Epithelial cell of proximal tubule (primary cell): ENCODE measurements around the gene SGF29. TPM values are rescaled to one million over a fixed set of nuclear protein-coding genes. Genes with fewer than 3 reads are reported as not detected.

ENCODE experiments used
- DNase-seq: peaks from one replicate; pipeline ENCODE4 v3.0.0-alpha.2; 2011; ENCODE audit warnings: low read depth
- H3K4me3 ChIP-seq: 2 replicates; pipeline ENCODE4 v1.5.1; 2011; ENCODE audit warnings: low read depth, mild to moderate bottlenecking, low read length
- total RNA-seq: library from RNA; depleted of rRNA; stranded (reverse); fragments of >200 nt; gene quantifications from 2 replicates; pipeline ENCODE4 v1.2.3, GENCODE V29; 2015
- TF ChIP-seq, protein P1 (sequence below): conservative IDR thresholded peaks from 2 replicates; pipeline ENCODE4 v1.5.1; 2012; ENCODE audit warnings: low read depth, mild to moderate bottlenecking, low read length

Gene SGF29
- 17.4 and 18.7 TPM in 2 replicates for total RNA-seq

DNA sequence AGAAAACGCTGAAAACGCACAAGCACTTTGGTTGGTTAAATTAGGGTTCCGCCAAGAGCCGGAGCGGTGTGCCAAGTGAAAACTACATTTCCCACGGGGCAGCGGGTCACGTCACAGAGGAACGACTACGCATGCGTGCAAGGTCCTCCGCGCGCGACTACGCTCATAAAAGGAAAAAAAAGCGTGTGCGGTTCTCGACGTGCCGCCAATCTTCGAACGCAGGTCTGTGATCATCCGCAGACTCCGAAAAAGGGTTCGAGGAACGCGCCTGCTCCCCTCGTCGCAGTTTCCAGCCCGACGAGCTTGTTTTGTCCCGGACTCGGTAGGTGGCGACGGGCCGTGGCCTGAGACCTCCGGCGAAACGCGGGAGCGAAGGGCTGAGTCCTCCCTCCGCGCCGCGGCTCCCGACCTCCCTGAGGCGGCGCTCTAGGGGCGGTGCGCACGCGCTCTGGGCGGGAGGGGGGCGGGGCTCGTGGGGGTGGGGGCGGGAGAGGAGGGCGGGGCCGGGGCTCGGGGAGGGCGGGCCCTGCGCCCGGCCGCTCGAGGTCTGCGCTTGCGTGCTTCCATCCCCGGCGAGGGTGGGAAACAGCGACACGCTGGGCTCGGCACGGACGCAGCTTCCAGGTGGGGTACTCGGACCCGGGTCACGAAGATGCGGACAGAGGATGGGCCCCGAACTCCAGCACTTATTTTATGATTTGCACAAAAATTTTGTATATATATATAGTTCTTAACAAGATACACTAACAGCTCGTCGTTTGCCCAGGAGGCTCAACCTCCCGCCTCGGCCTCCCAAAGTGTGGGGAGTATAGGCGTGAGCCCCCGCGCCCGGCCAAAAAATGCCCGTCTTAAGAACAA lies at the start of gene SGF29:
SGF29 (plus strand) TSS at position 145 of the 858 bp plus-strand sequence. CDS start 27,150 bp downstream, outside the sequence.
- peak; percentile 50 for DNase-seq
- TF ChIP-seq, protein P1, sequence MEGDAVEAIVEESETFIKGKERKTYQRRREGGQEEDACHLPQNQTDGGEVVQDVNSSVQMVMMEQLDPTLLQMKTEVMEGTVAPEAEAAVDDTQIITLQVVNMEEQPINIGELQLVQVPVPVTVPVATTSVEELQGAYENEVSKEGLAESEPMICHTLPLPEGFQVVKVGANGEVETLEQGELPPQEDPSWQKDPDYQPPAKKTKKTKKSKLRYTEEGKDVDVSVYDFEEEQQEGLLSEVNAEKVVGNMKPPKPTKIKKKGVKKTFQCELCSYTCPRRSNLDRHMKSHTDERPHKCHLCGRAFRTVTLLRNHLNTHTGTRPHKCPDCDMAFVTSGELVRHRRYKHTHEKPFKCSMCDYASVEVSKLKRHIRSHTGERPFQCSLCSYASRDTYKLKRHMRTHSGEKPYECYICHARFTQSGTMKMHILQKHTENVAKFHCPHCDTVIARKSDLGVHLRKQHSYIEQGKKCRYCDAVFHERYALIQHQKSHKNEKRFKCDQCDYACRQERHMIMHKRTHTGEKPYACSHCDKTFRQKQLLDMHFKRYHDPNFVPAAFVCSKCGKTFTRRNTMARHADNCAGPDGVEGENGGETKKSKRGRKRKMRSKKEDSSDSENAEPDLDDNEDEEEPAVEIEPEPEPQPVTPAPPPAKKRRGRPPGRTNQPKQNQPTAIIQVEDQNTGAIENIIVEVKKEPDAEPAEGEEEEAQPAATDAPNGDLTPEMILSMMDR, result no peak
- peak within 1 kb of the TSS; percentile 85 for H3K4me3 ChIP-seq

DNA sequence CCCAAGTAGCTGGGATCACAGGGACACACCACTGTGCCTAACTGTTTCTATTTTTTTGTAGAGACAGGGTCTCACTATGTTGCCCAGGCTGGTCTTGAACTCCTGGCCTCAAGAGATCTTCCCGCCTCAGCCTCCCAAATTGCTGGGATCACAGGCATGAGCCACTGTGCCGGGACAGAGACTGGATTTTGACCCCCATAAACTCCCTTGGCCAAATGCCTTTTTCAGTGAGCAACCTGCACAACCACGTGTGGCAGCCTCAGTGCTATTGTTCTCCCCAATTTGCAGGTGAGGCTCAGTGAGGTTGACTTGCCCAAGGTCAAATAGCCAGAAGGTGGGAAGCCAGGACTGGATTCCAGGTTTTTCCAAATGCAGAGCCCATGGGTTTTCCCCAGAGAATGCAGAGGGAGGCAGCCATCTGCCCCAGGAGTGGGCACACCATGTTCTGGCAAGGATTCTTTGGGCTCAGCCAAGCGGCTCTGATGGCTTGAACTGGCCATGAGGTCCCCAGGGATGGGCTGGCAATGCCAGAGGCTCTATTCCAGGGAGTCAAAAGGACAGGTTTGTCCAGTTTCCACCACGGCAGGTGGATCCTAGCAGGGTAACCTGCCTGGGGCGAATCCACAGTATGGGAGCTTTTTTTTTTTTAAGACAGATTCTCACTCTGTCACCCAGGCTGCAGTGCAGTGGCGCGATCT lies 48.9 kb upstream of the SGF29 start:
- no peak for DNase-seq
- TF ChIP-seq, protein P1, result no peak
- no peak overlapping the region for H3K4me3 ChIP-seq

DNA sequence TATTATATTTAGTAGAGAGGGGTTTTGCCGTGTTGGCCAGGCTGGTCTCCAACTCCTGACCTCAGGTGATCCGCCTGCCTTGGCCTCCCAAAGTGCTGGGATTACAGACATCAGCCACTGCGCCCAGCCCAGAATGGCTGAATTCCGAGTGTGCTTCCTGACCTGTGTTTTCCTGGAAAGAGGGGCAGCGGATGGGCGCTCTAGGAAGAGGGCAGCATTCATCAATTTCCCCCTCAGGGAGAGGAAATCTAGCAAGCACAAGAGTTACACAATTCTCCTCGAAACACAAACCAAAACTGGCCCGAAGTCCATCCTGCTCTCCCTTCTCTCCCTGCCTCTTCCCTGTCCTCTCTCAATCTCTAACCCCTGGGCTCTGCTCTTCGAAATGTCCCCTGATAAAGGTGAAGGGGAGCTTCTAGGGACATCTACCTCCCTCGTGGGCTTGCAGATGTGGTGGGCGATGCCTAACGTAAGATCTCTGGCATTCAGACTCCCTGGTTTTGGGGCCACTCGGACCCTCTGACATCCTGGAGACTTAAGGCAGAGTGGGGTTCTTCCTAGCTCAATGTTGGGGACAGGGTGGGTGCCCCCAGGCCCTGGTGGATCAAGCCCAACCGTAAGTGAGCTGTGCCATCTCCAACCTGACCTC lies 48.1 kb upstream of the SGF29 start:
- TF ChIP-seq, protein P1, result no peak
- DNase-seq, result no peak
- no peak overlapping the region for H3K4me3 ChIP-seq

DNA sequence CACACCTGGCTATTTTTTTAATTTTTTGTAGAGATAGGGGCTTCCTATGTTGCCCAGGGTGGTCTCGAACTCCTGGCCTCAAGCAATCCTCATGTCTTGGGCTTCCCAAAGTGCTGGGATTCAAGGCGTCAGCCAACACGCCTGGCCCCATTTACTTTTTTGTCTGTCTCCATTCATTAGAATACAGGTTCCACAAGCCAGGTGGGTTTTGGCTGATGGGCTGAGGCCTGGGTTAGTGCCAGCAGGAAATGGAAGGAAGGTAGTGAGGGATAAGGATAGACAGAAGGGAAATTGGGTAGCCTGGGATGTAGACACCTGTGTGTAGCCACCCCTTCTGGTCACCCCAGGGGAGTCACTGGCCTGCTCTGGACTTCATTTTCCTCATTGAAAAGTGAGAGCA lies 42.7 kb upstream of the SGF29 start:
- TF ChIP-seq, protein P1, result no peak

DNA sequence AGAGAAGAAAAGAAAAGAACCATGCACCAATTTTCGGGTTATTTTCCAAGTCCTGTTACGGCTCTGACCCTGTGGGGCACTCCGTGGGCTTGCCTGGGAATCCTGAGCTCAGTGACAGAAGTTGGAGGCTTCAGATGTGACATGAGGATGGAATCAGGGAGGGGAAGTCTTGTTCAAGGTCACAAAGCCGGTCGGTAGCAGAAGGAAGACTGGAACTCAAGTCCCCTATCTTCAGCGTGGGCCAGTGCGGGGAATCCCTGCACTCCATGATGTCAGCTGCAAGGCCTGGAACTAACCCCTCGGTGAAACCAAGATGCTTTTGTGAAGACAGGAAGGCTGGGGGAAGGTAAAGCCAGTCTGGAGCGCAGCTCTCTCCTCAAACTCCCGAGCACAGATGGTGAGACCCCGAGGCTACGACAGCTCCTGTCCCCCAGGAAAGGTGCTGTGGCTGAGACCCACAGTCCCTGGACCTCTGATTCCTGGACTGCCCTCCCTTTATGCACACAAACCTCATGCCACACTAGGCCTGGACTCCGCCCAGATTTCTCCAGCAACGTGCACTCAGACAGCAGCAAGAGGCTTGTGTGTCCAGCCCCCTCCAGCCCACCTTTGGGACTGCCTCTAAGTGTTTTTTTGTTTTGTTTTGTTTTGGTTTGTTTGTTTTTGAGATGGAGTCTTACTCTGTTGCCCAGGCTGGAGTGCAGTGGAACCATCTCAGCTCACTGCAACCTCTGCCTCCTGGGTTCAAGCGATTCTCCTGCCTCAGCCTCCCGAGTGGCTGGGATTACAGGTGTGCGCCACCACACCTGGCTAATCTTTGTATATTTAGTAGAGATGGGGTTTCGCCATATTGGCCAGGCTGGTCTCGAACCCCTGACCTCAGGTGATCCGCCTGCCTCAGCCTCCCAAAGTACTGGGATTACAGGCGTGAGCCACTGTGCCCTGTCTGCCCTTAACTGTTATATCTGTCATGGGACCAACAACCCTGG lies 41.6 kb upstream of the SGF29 start:
- no peak overlapping the region for H3K4me3 ChIP-seq
- TF ChIP-seq, protein P1, result no peak
- DNase-seq, result no peak

More for the DNA sequence above, 42.7 kb upstream of the SGF29 start:
- H3K4me3 ChIP-seq, result no peak overlapping the region
- DNase-seq, result no peak
